ENCODE results near the gene ZFYVE27.

Gene ZFYVE27

GRCh38 chr10:97715259-97715874 lies 21.6 kb upstream of the ZFYVE27 start:
- ATAC-seq (ENCODE audit: insufficient read depth, low read depth) (no peak), DNase-seq (no peak)
- H3K9ac ChIP-seq (ENCODE audit: low read depth, low read length): peak overlapping the region; percentile 89; the same call in 1 of the 2 replicates
- peaks cover 7% of the 10 kb centered on the region for H4K20me1 ChIP-seq (ENCODE audit: insufficient read depth, low read length)
- TF ChIP-seq EZH2 (IDR thresholded peaks at IDR 0.05; ENCODE audit: borderline replicate concordance, low read depth, low read length, severe bottlenecking) (no peak), CTCF (IDR thresholded peaks at IDR 0.05; ENCODE audit: borderline replicate concordance, extremely low read depth, low read length, poor library complexity, severe bottlenecking) (no peak)
- H3K36me3 ChIP-seq (ENCODE audit: insufficient read depth, low read length): peaks cover 19% of the 10 kb centered on the region
- peak overlapping the region in 1 of 2 experiments; percentile 98; a peak in 2 of 4 replicates for H3K4me3 ChIP-seq (ENCODE audit: low read depth in 1 of 2, low read length in 2 of 2)
- no peaks in the 10 kb centered on the region for H3K9me3 ChIP-seq (ENCODE audit: insufficient read depth, low read length, severe bottlenecking)
- peak overlapping the region; percentile 100 for H3K4me2 ChIP-seq (ENCODE audit: insufficient read depth, low read length)
- H3K27me3 ChIP-seq (ENCODE audit: insufficient read depth, low read length, poor library complexity): no peaks in the 10 kb centered on the region
- H3K4me1 ChIP-seq (ENCODE audit: insufficient read depth, low read length): peaks cover 35% of the 10 kb centered on the region
- no peak overlapping the region for H3K27ac ChIP-seq (ENCODE audit: low read length)
- no peak overlapping the region for H2AFZ ChIP-seq (ENCODE audit: low read depth, low read length)
- peaks cover 13% of the 10 kb centered on the region; the same call in 1 of the 2 replicates for H3K79me2 ChIP-seq (ENCODE audit: insufficient read depth, low read length)

- DNase-seq (no peak), ATAC-seq (ENCODE audit: insufficient read depth, low read depth) (no peak)
- Histone ChIP-seq H3K4me1 (ENCODE audit: insufficient read depth, low read length) (peaks cover 35% of the 10 kb centered on the region), H2AFZ (ENCODE audit: low read depth, low read length) (no peak overlapping the region), H3K9me3 (ENCODE audit: insufficient read depth, low read length, severe bottlenecking) (no peaks in the 10 kb centered on the region), H4K20me1 (ENCODE audit: insufficient read depth, low read length) (peaks cover 7% of the 10 kb centered on the region), H3K79me2 (ENCODE audit: insufficient read depth, low read length) (peaks cover 13% of the 10 kb centered on the region; the same call in 1 of the 2 replicates), H3K9ac (ENCODE audit: low read depth, low read length) (no peak overlapping the region), H3K27ac (ENCODE audit: low read length) (no peak overlapping the region), H3K36me3 (ENCODE audit: insufficient read depth, low read length) (peaks cover 19% of the 10 kb centered on the region), H3K4me3 (ENCODE audit: low read depth in 1 of 2, low read length in 2 of 2) (no peak overlapping the region), H3K27me3 (ENCODE audit: insufficient read depth, low read length, poor library complexity) (no peaks in the 10 kb centered on the region), H3K4me2 (ENCODE audit: insufficient read depth, low read length) (no peak overlapping the region)
- TF ChIP-seq EZH2 (IDR thresholded peaks at IDR 0.05; ENCODE audit: borderline replicate concordance, low read depth, low read length, severe bottlenecking): no peak
- no peak for TF ChIP-seq CTCF (IDR thresholded peaks at IDR 0.05; ENCODE audit: borderline replicate concordance, extremely low read depth, low read length, poor library complexity, severe bottlenecking)
Observed at GRCh38 chr10:97717627-97718026, 19.3 kb upstream of the ZFYVE27 start.

GRCh38 chr10:97718178-97718577 lies 18.8 kb upstream of the ZFYVE27 start:
- DNase-seq (no peak), ATAC-seq (ENCODE audit: insufficient read depth, low read depth) (no peak)
- H3K27ac ChIP-seq (ENCODE audit: low read length): no peak overlapping the region
- H3K36me3 ChIP-seq (ENCODE audit: insufficient read depth, low read length): peaks cover 19% of the 10 kb centered on the region
- peaks cover 31% of the 10 kb centered on the region for H3K4me1 ChIP-seq (ENCODE audit: insufficient read depth, low read length)
- no peak overlapping the region for H3K9ac ChIP-seq (ENCODE audit: low read depth, low read length)
- H2AFZ ChIP-seq (ENCODE audit: low read depth, low read length): no peak overlapping the region
- H3K4me3 ChIP-seq (ENCODE audit: low read depth in 1 of 2, low read length in 2 of 2): no peak overlapping the region
- no peak for TF ChIP-seq EZH2 (IDR thresholded peaks at IDR 0.05; ENCODE audit: borderline replicate concordance, low read depth, low read length, severe bottlenecking)
- H4K20me1 ChIP-seq (ENCODE audit: insufficient read depth, low read length): peaks cover 7% of the 10 kb centered on the region
- no peaks in the 10 kb centered on the region for H3K9me3 ChIP-seq (ENCODE audit: insufficient read depth, low read length, severe bottlenecking)
- H3K4me2 ChIP-seq (ENCODE audit: insufficient read depth, low read length): no peak overlapping the region
- peaks cover 13% of the 10 kb centered on the region; the same call in 1 of the 2 replicates for H3K79me2 ChIP-seq (ENCODE audit: insufficient read depth, low read length)
- no peaks in the 10 kb centered on the region for H3K27me3 ChIP-seq (ENCODE audit: insufficient read depth, low read length, poor library complexity)

GRCh38 chr10:97718659-97719142 lies 18.2 kb upstream of the ZFYVE27 start:
- Histone ChIP-seq H3K4me3 (ENCODE audit: low read depth in 1 of 2, low read length in 2 of 2) (no peak overlapping the region), H3K4me2 (ENCODE audit: insufficient read depth, low read length) (no peak overlapping the region), H3K4me1 (ENCODE audit: insufficient read depth, low read length) (peaks cover 28% of the 10 kb centered on the region), H3K36me3 (ENCODE audit: insufficient read depth, low read length) (peaks cover 19% of the 10 kb centered on the region), H3K27me3 (ENCODE audit: insufficient read depth, low read length, poor library complexity) (no peaks in the 10 kb centered on the region), H3K9ac (ENCODE audit: low read depth, low read length) (no peak overlapping the region), H3K9me3 (ENCODE audit: insufficient read depth, low read length, severe bottlenecking) (no peaks in the 10 kb centered on the region), H3K79me2 (ENCODE audit: insufficient read depth, low read length) (peaks cover 13% of the 10 kb centered on the region; the same call in 1 of the 2 replicates), H3K27ac (ENCODE audit: low read length) (no peak overlapping the region), H2AFZ (ENCODE audit: low read depth, low read length) (no peak overlapping the region), H4K20me1 (ENCODE audit: insufficient read depth, low read length) (peaks cover 7% of the 10 kb centered on the region)
- TF ChIP-seq EZH2 (IDR thresholded peaks at IDR 0.05; ENCODE audit: borderline replicate concordance, low read depth, low read length, severe bottlenecking) (no peak), CTCF (IDR thresholded peaks at IDR 0.05; ENCODE audit: borderline replicate concordance, extremely low read depth, low read length, poor library complexity, severe bottlenecking) (no peak)
- DNase-seq: no peak
- no peak for ATAC-seq (ENCODE audit: insufficient read depth, low read depth)
